Progenitor cell of endocrine pancreas (in vitro differentiated cells): ENCODE data around the gene COX6B1. TPM values are rescaled to one million over a fixed set of nuclear protein-coding genes. Genes with fewer than 3 reads are reported as not detected.
A peak's percentile ranks its signal among the peaks of the same experiment; 100 is the strongest.

Experiments used
- DNase-seq: peaks from one replicate; pipeline ENCODE4 v3.0.0; 2021; ENCODE audit warnings: low spot score; ENCODE audit not compliant: unreplicated experiment
- H3K27ac Mint-ChIP-seq: 2 replicates; pipeline ENCODE4 v1.8.0; 2021; ENCODE audit warnings: mild to moderate bottlenecking, moderate library complexity, mixed read lengths
- H3K27me3 Mint-ChIP-seq: 2 replicates; pipeline ENCODE4 v1.8.0; 2021; ENCODE audit warnings: mixed read lengths
- H3K36me3 Mint-ChIP-seq: 2 replicates; pipeline ENCODE4 v1.8.0; 2022; ENCODE audit warnings: mixed read lengths; ENCODE audit not compliant: insufficient read depth
- H3K4me1 Mint-ChIP-seq: 2 replicates; pipeline ENCODE4 v1.8.0; 2021; ENCODE audit warnings: low read depth, mixed read lengths
- H3K4me3 Mint-ChIP-seq: 2 replicates; pipeline ENCODE4 v1.8.0; 2021; ENCODE audit warnings: low read depth, mild to moderate bottlenecking, moderate library complexity, mixed read lengths
- H3K9me3 Mint-ChIP-seq: 2 replicates; pipeline ENCODE4 v1.8.0; 2021; ENCODE audit warnings: low read depth, mixed read lengths
- CTCF ChIP-seq: fragments of 200-600 bp; sonication (generic); IDR thresholded peaks from one replicate; pipeline ENCODE4 v1.5.0; 2021; ENCODE audit warnings: antibody characterized with exemption, mild to moderate bottlenecking; ENCODE audit not compliant: unreplicated experiment
- total RNA-seq: library from RNA; stranded (reverse); gene quantifications from 2 replicates; pipeline ENCODE4 v1.2.1, GENCODE V29; 2021

The COX6B1 gene
- total RNA-seq, 1 donor from 2014 or later = 307 TPM

GRCh38 chr19:35693422-35693821 is 45.3 kb downstream of the COX6B1 start:
- TF ChIP-seq CTCF = no peak
- Mint-ChIP-seq H3K36me3 (no peaks in the 10 kb centered on the region), H3K4me3 (no peak overlapping the region), H3K9me3 (no peaks in the 10 kb centered on the region), H3K4me1 (no peaks in the 10 kb centered on the region), H3K27ac (no peak overlapping the region), H3K27me3 (no peaks in the 10 kb centered on the region)
- DNase-seq = no peak

- H3K27me3 Mint-ChIP-seq = no peaks in the 10 kb centered on the region
- no peak overlapping the region for H3K27ac Mint-ChIP-seq
- TF ChIP-seq CTCF = peak; percentile 97
- no peaks in the 10 kb centered on the region for H3K36me3 Mint-ChIP-seq
- H3K9me3 Mint-ChIP-seq = no peaks in the 10 kb centered on the region
- peak; percentile 88 for DNase-seq
- no peak overlapping the region for H3K4me3 Mint-ChIP-seq
- no peaks in the 10 kb centered on the region for H3K4me1 Mint-ChIP-seq
Measured at GRCh38 chr19:35693835-35694599, 45.9 kb downstream of the COX6B1 start.

- Mint-ChIP-seq H3K27me3 (peaks cover 3% of the 10 kb centered on the region), H3K9me3 (no peaks in the 10 kb centered on the region), H3K36me3 (no peaks in the 10 kb centered on the region), H3K4me1 (no peaks in the 10 kb centered on the region), H3K27ac (no peak overlapping the region), H3K4me3 (no peak overlapping the region)
- no peak for DNase-seq
- TF ChIP-seq CTCF = no peak
Measured at GRCh38 chr19:35695895-35696422, 47.8 kb downstream of the COX6B1 start.

- Mint-ChIP-seq H3K4me3 (no peak overlapping the region), H3K27ac (no peak overlapping the region), H3K9me3 (no peaks in the 10 kb centered on the region), H3K36me3 (no peaks in the 10 kb centered on the region), H3K27me3 (peaks cover 3% of the 10 kb centered on the region), H3K4me1 (no peaks in the 10 kb centered on the region)
- no peak for TF ChIP-seq CTCF
- DNase-seq = no peak
Measured at GRCh38 chr19:35696835-35697234, 48.7 kb downstream of the COX6B1 start.

- TF ChIP-seq CTCF = no peak
- Mint-ChIP-seq H3K4me3 (peak overlapping the region; percentile 82), H3K27ac (peak overlapping the region; percentile 92), H3K27me3 (peaks cover 14% of the 10 kb centered on the region), H3K9me3 (no peaks in the 10 kb centered on the region), H3K36me3 (no peaks in the 10 kb centered on the region), H3K4me1 (peaks cover 2% of the 10 kb centered on the region)
- DNase-seq = peak; percentile 82
Measured at GRCh38 chr19:35702223-35703012, 54.3 kb downstream of the COX6B1 start.
